Suprapubic skin (tissue), 4 donors: ENCODE results near the gene DRC7. TPM values are rescaled to one million over a fixed set of nuclear protein-coding genes. Genes with fewer than 3 reads are reported as not detected.
"Not testable (repeated sequence)": the region's sequence is repeated elsewhere in the genome, so short reads cannot be mapped to it uniquely, and the experiment has no call there.

Source experiments
- DNase-seq, 2 donors: peaks; one replicate each; pipeline ENCODE4 v3.0.0-alpha.2; 2019; ENCODE audit warnings: low spot score in 2 of 2
- H3K27ac ChIP-seq: fragments of 200-600 bp; sonication (generic); one replicate; pipeline ENCODE4 v1.5.1; 2019
- H3K27me3 ChIP-seq: fragments of 200-600 bp; sonication (generic); one replicate; pipeline ENCODE4 v1.5.1; 2019
- H3K36me3 ChIP-seq: fragments of 200-600 bp; sonication (generic); one replicate; pipeline ENCODE4 v1.5.1; 2019
- H3K4me1 ChIP-seq: fragments of 200-600 bp; sonication (generic); one replicate; pipeline ENCODE4 v1.5.1; 2019
- H3K4me3 ChIP-seq: fragments of 200-600 bp; sonication (generic); one replicate; pipeline ENCODE4 v1.5.1; 2019; ENCODE audit warnings: mild to moderate bottlenecking
- H3K9me3 ChIP-seq: fragments of 200-600 bp; sonication (generic); one replicate; pipeline ENCODE4 v1.5.1; 2019
- EP300 ChIP-seq: sonication (generic); formaldehyde crosslinking; IDR thresholded peaks from one replicate; pipeline ENCODE4 v1.6.1; 2017; ENCODE audit warnings: antibody characterized with exemption
- POLR2A ChIP-seq, 2 donors: fragments of 450-650 bp; IDR thresholded peaks; one replicate each; pipeline ENCODE4 v1.6.1; 2017; ENCODE audit warnings: antibody characterized with exemption in 2 of 2, mild to moderate bottlenecking in 2 of 2, moderate library complexity in 2 of 2
- POLR2AphosphoS5 ChIP-seq, 3 donors: sonication (generic); formaldehyde crosslinking; IDR thresholded peaks; one replicate each; pipeline ENCODE4 v1.6.1; 2017; ENCODE audit warnings: antibody characterized with exemption in 3 of 3
- WGBS: methylation state at CpG from one replicate; pipeline ENCODE4 v1.1.5; 2018; 5-methylcytosine and 5-hydroxymethylcytosine counted together
- total RNA-seq, 4 donors: library from RNA; depleted of rRNA; stranded (reverse); fragments of >200 nt; gene quantifications; one replicate each; pipeline ENCODE4 v1.1.0, GENCODE V29; 2016
- TF ChIP-seq, protein P1 (sequence below), 2 donors: fragments of 200-600 bp in 1 of 2; fragments of 450-650 bp in 1 of 2; sonication (generic) in 1 of 2; IDR thresholded peaks; one replicate each; pipeline ENCODE4 v1.5.1; 2016 to 2019; ENCODE audit warnings: antibody characterized with exemption in 2 of 2, mild to moderate bottlenecking in 1 of 2, moderate library complexity in 1 of 2

The DRC7 gene
- total RNA-seq, 4 donors from 2014 or later: not detected

GRCh38 chr16:57711346-57711745 lies 16.7 kb downstream of the DRC7 start:
- no peak for TF ChIP-seq EP300
- TF ChIP-seq POLR2AphosphoS5 (IDR thresholded peaks at IDR 0.05): no peak
- TF ChIP-seq POLR2A (IDR thresholded peaks at IDR 0.05): no peak
- TF ChIP-seq, protein P1, sequence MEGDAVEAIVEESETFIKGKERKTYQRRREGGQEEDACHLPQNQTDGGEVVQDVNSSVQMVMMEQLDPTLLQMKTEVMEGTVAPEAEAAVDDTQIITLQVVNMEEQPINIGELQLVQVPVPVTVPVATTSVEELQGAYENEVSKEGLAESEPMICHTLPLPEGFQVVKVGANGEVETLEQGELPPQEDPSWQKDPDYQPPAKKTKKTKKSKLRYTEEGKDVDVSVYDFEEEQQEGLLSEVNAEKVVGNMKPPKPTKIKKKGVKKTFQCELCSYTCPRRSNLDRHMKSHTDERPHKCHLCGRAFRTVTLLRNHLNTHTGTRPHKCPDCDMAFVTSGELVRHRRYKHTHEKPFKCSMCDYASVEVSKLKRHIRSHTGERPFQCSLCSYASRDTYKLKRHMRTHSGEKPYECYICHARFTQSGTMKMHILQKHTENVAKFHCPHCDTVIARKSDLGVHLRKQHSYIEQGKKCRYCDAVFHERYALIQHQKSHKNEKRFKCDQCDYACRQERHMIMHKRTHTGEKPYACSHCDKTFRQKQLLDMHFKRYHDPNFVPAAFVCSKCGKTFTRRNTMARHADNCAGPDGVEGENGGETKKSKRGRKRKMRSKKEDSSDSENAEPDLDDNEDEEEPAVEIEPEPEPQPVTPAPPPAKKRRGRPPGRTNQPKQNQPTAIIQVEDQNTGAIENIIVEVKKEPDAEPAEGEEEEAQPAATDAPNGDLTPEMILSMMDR (IDR thresholded peaks at IDR 0.05): no peak
- Histone ChIP-seq H3K9me3 (no peaks in the 10 kb centered on the region), H3K36me3 (no peaks in the 10 kb centered on the region), H3K4me3 (no peak overlapping the region), H3K27ac (no peak overlapping the region), H3K27me3 (no peaks in the 10 kb centered on the region), H3K4me1 (no peaks in the 10 kb centered on the region)
- DNase-seq: no peak
- WGBS: 89% methylated on average over 5 of the region's 5 CpGs

DNA sequence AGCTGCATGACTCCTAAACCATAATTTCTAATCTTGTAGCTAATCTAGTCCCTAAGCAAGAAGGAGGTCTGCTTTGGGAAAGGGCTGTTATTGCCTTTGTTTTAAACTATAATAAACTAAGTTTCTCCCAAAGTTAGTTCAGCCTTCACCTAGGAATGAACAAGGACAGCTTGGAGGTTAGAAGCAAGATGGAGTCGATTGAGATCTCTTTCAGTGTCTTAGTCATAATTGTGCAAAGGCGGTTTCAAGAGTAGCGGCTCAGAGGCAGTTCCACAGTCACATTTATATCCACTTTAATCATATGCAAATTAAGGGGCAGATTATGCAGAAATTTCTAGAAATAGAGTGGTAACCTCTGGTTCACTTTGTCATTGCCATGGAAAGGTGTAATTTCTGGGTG lies 17.4 kb downstream of the DRC7 start:
- Histone ChIP-seq H3K27ac (no peak overlapping the region), H3K27me3 (no peaks in the 10 kb centered on the region), H3K4me3 (no peak overlapping the region), H3K4me1 (no peaks in the 10 kb centered on the region), H3K36me3 (no peaks in the 10 kb centered on the region), H3K9me3 (no peaks in the 10 kb centered on the region)
- TF ChIP-seq, protein P1 (IDR thresholded peaks at IDR 0.05): no peak
- no peak for TF ChIP-seq POLR2A (IDR thresholded peaks at IDR 0.05)
- TF ChIP-seq EP300: no peak
- no peak for TF ChIP-seq POLR2AphosphoS5 (IDR thresholded peaks at IDR 0.05)
- WGBS: 90% methylated on average over 3 of the region's 3 CpGs
- no peak for DNase-seq

GRCh38 chr16:57712569-57712968 lies 18.0 kb downstream of the DRC7 start:
- H3K36me3 ChIP-seq, H3K4me3 ChIP-seq, DNase-seq, H3K27ac ChIP-seq, H3K9me3 ChIP-seq, H3K4me1 ChIP-seq, H3K27me3 ChIP-seq: not testable (repeated sequence)
- 63% methylated on average over 6 of the region's 6 CpGs for WGBS

DNA sequence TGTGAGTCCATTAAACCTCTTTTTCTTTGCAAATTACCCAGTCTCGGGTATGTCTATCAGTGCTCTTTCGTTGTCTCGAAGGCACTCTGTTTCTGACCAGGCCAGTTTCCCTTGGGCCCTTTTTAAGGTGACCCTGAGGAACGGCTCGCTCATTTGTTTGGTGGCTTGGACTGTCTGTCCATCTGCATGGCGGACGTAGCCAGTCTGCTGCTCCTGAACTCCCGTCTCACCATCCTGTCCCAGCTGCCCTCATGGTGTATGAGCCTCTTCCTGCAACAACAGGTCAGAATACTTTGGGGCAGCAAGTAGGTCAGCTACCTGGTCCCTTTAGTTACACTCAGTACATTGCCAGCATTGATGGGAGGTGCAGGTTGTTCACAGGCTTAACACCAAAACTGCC lies 19.0 kb downstream of the DRC7 start:
- Histone ChIP-seq H3K9me3 (no peaks in the 10 kb centered on the region), H3K27ac (no peak overlapping the region), H3K4me1 (no peaks in the 10 kb centered on the region), H3K4me3 (no peak overlapping the region), H3K27me3 (no peaks in the 10 kb centered on the region), H3K36me3 (no peaks in the 10 kb centered on the region)
- DNase-seq: no peak
- no peak for TF ChIP-seq POLR2AphosphoS5 (IDR thresholded peaks at IDR 0.05)
- TF ChIP-seq POLR2A (IDR thresholded peaks at IDR 0.05): no peak
- TF ChIP-seq EP300: no peak
- WGBS: 87% methylated on average over 8 of the region's 8 CpGs

DNA sequence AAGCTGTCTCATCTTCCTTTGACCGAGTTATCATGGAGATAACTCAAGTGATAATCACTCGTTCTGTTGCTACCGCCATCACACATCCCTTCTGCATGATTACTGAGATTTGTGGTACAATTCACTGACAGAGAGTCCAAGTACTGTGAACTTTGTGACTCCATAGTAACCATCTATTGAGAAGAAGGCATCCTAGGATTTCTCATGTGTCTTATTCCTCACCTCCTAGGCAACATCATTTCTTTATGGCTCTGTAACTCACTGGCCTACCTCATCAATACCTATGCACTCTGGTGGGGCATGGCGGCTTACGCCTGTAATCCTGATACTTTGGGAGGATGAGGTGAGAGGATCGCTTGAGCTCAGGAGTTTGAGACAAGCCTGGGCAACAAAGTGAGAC lies 19.4 kb downstream of the DRC7 start:
- no peak for DNase-seq
- 85% methylated on average over 6 of the region's 6 CpGs for WGBS
- no peaks in the 10 kb centered on the region for H3K36me3 ChIP-seq
- H3K27me3 ChIP-seq: no peaks in the 10 kb centered on the region
- TF ChIP-seq POLR2A (IDR thresholded peaks at IDR 0.05) (no peak), EP300 (no peak), POLR2AphosphoS5 (IDR thresholded peaks at IDR 0.05) (no peak)
- TF ChIP-seq, protein P1 (IDR thresholded peaks at IDR 0.05): no peak
- H3K27ac ChIP-seq: no peak overlapping the region
- H3K9me3 ChIP-seq: no peaks in the 10 kb centered on the region
- H3K4me3 ChIP-seq: no peak overlapping the region
- no peaks in the 10 kb centered on the region for H3K4me1 ChIP-seq

DNA sequence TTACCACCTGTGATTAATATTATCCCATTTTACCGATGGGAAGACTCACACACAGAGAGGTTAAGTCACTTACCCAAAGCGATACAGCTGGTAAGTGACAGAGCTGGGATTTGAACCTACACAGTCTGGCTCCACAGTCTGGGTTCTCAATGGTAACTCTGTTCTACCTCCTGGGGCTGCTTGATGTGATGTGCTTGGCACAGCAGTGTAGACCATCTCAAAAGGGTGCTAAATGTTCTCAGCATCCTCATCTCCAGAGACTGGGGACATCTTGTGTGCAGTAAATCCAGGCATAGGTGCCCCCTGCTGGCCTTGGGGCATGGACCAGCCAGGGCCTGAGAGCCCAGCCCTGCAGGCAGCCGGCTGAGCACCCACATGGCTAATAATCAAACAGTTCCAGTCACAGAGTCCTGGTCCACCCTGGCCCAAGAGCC lies 25.6 kb downstream of the DRC7 start:
- TF ChIP-seq, protein P1 (IDR thresholded peaks at IDR 0.05): no peak
- no peak for TF ChIP-seq POLR2A (IDR thresholded peaks at IDR 0.05)
- TF ChIP-seq POLR2AphosphoS5 (IDR thresholded peaks at IDR 0.05): no peak
- TF ChIP-seq EP300: no peak
- 78% methylated on average over 3 of the region's 3 CpGs for WGBS
- H3K27ac ChIP-seq: no peak overlapping the region
- DNase-seq: no peak
- H3K9me3 ChIP-seq: no peaks in the 10 kb centered on the region
- H3K4me3 ChIP-seq: no peak overlapping the region
- no peaks in the 10 kb centered on the region for H3K36me3 ChIP-seq
- H3K27me3 ChIP-seq: no peaks in the 10 kb centered on the region
- H3K4me1 ChIP-seq: no peaks in the 10 kb centered on the region
